Stomach (tissue), 4 donors: ENCODE measurements around the gene ZNF385D.

Experiments used
- EP300 ChIP-seq: sonication (generic); formaldehyde crosslinking; IDR thresholded peaks from one replicate; pipeline ENCODE4 v1.6.1; 2017; ENCODE audit warnings: antibody characterized with exemption
- POLR2A ChIP-seq, 4 donors: fragments of 450-650 bp; IDR thresholded peaks; one replicate each; pipeline ENCODE4 v1.6.1; 2016; ENCODE audit warnings: antibody characterized with exemption in 4 of 4, control low read depth in 2 of 4, mild to moderate bottlenecking in 1 of 4, moderate library complexity in 1 of 4
- POLR2AphosphoS5 ChIP-seq, 3 donors: sonication (generic); formaldehyde crosslinking; IDR thresholded peaks; one replicate each; pipeline ENCODE4 v1.6.1; 2016; ENCODE audit warnings: antibody characterized with exemption in 3 of 3
- TF ChIP-seq, protein P1 (sequence below), 7 experiments: fragments of 450-650 bp in 4 of 7; fragments of 200-600 bp in 3 of 7; sonication (generic) in 3 of 7; IDR thresholded peaks; one replicate each; pipeline ENCODE4 v1.5.1; 2016 to 2019; ENCODE audit warnings: antibody characterized with exemption in 7 of 7, control low read depth in 2 of 7, mild to moderate bottlenecking in 1 of 7

GRCh38 chr3:21755896-21756295 is 4.9 kb upstream of the ZNF385D start:
- TF ChIP-seq POLR2AphosphoS5 (IDR thresholded peaks at IDR 0.05) (no peak), EP300 (no peak), POLR2A (IDR thresholded peaks at IDR 0.05) (no peak)
- TF ChIP-seq, protein P1, sequence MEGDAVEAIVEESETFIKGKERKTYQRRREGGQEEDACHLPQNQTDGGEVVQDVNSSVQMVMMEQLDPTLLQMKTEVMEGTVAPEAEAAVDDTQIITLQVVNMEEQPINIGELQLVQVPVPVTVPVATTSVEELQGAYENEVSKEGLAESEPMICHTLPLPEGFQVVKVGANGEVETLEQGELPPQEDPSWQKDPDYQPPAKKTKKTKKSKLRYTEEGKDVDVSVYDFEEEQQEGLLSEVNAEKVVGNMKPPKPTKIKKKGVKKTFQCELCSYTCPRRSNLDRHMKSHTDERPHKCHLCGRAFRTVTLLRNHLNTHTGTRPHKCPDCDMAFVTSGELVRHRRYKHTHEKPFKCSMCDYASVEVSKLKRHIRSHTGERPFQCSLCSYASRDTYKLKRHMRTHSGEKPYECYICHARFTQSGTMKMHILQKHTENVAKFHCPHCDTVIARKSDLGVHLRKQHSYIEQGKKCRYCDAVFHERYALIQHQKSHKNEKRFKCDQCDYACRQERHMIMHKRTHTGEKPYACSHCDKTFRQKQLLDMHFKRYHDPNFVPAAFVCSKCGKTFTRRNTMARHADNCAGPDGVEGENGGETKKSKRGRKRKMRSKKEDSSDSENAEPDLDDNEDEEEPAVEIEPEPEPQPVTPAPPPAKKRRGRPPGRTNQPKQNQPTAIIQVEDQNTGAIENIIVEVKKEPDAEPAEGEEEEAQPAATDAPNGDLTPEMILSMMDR (IDR thresholded peaks at IDR 0.05), result no peak
